ENCODE results near the gene DIS3L2.
"Not testable (repeated sequence)": the region's sequence is repeated elsewhere in the genome, so short reads cannot be mapped to it uniquely, and the experiment has no call there.

DIS3L2 gene

DNA sequence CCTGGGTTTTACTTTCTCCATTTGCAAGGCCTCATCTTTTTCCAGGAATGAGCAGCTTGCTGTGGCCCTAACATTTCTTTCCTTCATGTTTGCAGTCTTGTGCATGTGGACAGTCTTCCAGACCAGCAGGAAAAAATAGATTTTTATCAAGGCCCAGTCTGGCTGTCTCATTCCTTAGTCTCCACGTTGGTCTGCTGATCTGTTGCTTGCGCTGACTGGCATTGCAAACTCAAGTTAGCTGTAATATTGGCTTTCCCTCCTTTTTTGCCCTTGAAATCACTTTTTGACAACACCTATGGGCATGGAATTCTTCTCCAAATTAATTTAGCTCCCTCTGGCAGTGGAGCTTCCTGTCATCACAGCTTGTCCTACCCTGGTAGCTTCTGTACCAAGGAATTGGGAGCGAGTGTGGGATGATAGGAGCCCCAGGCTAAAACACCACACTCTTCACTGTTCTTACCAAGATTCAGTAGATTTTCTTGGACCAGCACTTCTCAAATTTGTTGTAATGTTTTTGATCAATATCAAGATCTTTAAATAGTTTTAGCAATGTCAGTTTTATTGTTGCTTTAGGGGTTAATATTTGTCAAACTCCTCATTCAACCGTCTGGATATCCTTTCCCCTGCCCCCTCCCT, 48.2 kb downstream of the DIS3L2 start:
- DNase-seq (ENCODE audit: low read depth in 3 of 3) = no peak

DNA sequence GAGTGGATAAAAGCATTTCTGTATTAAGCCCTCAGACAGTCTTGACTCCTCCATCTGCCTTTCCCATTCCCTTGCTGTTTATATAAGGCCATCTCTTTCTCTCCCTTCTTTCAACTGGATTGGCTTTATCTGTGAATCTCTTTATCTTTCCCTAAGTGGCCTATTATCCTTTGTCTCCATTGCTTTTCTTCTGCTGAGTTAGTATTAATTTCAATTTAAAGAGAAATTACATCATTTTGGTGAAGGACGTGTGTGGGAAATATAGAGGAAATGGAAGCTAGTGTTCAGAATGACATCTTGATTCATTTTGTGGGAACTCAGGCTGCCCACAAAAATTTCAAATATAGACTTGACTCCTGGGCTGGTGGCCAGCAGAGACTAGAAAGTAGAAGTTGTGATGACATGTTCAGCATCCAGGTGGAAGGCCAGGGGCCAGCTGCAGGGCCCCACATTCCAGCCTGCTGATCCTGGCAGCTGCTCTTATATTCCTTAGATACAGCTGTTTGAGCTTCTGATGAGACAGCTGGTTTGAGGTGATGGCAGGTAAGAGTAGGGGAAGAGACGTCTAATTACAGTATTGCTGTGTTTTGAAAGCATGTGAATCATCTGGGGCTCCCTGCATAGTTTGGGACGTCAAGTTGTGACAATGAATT, 52.3 kb downstream of the DIS3L2 start:
- no peak for DNase-seq (ENCODE audit: low read depth in 3 of 3)

- no peak for DNase-seq (ENCODE audit: low read depth in 3 of 3)
Measured at GRCh38 chr2:232014681-232015080, 53.2 kb downstream of the DIS3L2 start.

GRCh38 chr2:232018181-232018580, 56.7 kb downstream of the DIS3L2 start:
- no peak for DNase-seq (ENCODE audit: low read depth in 3 of 3)

DNA sequence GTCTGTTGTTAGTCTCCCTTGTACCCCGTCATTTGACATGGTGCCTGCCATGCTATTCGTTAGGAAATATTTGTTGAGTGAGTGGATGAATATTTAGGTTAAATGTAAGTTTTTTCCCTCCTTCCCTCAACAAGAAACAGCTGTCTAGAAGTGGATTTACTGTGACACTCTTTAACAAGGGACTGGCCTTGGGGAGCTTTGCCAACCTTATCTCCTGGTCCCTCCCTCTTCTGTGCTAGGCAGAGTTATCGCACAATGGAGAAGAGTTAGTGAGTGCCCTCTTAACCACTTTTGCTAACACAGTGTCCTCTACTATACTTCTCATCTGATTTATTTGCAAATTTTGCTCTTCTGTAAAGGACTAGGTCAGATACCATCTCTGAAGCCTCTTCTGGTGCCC, 61.2 kb downstream of the DIS3L2 start:
- DNase-seq (ENCODE audit: low read depth in 3 of 3) = no peak

DNA sequence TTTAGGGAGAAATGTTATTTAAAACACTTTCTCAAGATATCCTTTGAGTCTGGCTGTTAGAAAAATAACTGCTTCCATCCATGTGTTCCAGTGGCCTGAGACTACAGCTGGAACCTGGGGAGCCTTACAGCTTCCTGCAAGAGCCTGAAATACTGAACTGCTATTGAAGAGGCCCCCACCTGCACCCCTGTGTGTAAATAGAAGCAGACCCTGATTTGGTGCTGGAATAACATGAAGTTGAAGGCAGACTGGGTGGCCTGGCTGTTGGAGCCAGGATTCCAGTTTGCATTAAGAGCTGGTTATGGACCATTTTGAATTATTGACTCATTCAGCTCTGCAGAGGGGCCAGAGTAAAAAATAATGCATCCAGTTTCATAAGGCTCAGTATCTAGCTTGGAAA, 61.9 kb downstream of the DIS3L2 start:
- no peak for DNase-seq (ENCODE audit: low read depth in 3 of 3)

GRCh38 chr2:232024457-232024856, 62.9 kb downstream of the DIS3L2 start:
- no peak for DNase-seq (ENCODE audit: low read depth in 3 of 3)

- no peak for DNase-seq (ENCODE audit: low read depth in 3 of 3)
Measured at GRCh38 chr2:232026910-232027309, 65.4 kb downstream of the DIS3L2 start.

DNA sequence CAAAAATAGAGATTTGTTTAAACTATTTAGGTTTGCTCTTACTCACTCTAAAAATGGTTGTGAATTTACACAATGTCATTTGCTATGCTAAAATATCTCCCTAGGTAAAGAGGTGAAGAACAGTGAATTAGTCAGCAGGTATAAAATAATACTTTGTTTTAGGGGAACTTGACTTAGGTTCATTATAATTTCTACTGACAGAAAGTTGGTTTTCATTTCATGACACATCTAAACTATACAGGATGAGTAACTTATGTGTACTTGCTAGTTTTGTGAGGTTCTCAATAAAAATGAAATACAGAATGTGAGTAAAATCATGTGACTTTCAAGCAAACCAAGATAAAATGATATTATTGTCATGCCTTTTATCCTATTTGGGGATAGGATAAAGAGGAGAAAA, 66.0 kb downstream of the DIS3L2 start:
- no peak for DNase-seq (ENCODE audit: low read depth in 3 of 3)

DNA sequence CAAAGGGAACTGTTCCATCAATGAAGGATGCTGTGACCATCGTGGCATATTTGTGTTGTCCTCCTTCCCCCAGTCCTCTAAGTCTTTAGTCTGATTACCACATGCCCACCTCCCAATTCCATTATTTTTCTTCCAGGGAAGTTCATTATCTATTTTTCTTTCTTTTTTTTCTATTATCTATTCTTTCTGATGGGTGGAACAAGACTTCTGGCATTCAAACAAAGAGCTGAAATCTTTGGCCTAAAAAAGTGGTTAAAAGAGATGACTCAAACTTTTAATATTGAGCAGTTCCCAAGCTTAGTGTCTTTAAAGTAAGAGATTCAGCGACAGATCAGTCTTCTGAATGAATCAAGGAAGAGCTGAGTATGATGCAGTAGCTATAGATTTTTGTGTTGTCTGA, 66.6 kb downstream of the DIS3L2 start:
- no peak for DNase-seq (ENCODE audit: low read depth in 3 of 3)

- DNase-seq (ENCODE audit: low read depth in 3 of 3) = no peak
Measured at GRCh38 chr2:232028631-232029030, 67.1 kb downstream of the DIS3L2 start.

GRCh38 chr2:232029346-232029745, 67.8 kb downstream of the DIS3L2 start:
- DNase-seq (ENCODE audit: low read depth in 3 of 3) = no peak

DNA sequence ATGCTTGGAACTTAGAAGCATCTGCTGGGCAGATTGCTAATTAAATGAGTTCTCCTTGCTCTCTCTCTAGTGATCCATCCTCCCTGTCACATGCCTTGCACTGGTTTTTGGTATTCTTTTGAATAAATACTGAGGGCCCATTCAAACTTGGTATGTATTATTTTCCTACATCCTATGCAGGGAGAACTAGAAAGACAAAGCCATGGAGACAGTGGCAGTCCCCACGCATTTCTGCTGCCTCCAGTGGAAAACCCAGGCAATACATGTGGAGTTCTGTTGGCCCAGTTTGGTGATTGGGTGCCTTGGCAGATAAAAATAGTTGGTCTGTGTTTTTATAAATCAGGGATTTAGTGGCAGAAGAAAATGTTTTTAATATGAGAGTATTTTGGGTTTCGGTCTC, 68.7 kb downstream of the DIS3L2 start:
- no peak for DNase-seq (ENCODE audit: low read depth in 3 of 3)

- DNase-seq (ENCODE audit: low read depth in 3 of 3) = not testable (repeated sequence)
Measured at GRCh38 chr2:232035292-232035691, 73.8 kb downstream of the DIS3L2 start.

DNA sequence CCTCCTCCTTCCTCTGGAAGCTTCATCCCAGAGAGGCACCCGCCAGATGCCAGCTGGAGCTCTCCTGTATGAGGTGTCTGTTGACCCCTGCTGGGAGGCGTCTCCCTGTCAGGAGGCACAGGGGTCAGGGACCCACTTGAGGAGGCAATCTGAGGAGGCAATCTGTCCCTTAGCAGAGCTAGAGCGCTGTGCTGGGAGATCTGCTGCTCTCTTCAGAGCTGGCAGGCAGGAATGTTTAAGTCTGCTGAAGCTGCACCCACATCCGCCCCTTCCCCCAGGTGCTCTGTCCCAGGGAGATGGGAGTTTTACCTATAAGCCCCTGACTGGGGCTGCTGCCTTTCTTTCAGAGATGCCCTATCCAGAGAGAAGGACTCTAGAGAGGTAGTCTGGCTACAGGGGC, 75.4 kb downstream of the DIS3L2 start:
- not testable (repeated sequence) for DNase-seq (ENCODE audit: low read depth in 3 of 3)

DNA sequence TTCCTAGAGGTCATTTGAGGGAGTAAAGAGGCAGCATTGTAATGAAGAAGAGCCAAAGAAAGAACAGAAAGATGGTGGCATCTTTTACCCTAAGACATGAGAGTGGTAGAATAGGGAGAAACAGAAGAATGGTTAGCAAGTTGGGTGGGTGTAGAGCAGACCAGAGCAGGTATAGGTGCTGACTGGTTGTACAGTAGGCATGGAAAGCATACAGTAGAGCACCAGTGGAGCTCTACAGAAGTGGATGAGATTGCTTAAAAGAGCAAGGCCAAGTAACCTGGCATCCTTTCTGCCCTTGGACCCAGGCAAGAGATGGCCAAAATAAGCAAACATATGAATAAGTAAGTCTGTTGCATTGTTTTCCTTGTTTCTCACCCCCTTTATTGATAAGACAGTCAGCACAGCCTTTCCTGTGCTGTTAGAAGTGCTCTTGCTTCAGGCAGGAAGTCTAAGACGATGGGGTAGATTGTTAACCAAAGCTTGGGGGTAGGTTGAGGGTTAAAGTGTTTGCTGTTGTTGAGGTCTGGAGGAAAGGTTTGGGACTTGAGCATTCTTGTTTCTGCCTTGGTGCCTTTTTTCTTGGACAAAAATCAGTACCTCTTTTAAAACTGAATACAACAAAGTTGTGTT, 76.9 kb downstream of the DIS3L2 start:
- DNase-seq (ENCODE audit: low read depth in 3 of 3) = no peak

DNA sequence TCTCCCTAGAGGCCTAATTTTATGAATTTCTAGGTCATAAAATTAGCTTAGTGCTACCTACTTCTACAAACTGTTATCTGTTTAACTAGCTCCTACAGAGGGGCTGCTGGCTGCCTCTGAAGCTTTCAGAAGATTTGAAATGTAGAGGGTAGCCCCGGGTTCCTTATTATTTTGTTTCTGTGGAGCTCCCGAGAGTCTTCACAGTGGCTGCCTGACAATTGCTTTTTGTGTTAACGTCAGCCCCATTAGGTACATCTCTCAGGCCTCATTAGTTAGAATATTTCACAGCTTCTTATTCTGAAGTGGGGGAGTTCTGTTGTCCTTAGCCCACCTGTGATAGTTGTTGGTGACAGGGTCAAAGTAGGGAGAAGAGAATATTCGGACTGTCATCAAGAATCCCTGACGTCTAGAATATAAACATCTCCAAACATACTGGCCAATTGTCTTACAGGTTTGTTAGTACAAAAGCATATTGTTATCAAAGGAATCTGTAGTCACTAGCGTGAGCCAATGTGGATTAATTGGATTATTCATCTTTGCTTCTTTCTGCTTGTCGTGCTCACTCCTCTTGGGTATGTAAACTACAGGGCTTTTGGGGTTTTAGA, 77.5 kb downstream of the DIS3L2 start:
- DNase-seq (ENCODE audit: low read depth in 3 of 3) = no peak

DNA sequence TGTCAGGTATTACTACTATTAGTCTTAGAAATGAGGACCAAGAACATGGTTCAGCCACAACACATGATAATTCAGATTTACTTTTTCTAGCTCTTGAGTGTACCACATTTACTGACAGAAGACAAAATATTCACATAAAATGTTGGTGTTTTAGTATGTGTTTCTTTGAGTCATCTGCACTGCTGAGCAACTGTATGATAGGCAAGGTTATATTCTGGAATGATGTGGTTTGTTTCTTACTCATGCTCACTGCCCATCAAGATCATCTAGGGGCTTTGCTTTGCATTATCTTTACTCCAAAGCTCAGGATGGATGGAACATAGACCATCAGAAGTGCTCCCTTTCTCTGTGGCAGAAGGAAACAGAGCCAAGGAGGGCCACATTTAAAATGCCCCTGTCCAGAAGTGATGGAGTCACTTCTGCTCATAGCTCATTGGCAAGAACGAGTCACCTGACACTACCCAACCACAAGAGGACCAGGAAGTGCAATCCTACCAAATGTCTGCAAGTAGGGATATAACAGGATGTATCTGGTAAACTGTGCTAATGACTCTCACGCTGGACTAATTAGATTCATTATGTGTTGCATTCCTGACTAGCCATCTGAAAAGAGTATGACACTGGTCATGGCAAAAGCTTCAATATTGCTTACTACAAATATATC, 81.5 kb downstream of the DIS3L2 start:
- DNase-seq (ENCODE audit: low read depth in 3 of 3) = no peak

DNA sequence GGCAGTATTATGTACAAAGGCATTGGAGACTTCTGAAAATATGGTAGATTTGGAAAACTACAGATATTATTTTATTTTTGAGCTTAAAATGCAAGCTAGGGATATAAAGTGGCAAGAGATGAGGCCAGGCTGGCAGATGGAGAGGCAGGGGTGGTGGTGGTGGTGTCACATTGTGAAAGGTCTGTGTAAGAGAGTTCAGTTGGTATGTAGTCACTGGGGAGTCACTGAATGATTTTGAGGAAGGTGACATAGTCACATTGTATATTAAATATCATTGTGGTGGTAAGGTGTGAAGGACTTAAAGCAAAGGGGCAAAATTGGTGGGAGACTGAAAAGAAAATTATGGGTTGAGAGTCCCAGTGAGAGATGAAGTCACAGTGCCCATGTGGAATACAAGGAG, 82.5 kb downstream of the DIS3L2 start:
- no peak for DNase-seq (ENCODE audit: low read depth in 3 of 3)

DNA sequence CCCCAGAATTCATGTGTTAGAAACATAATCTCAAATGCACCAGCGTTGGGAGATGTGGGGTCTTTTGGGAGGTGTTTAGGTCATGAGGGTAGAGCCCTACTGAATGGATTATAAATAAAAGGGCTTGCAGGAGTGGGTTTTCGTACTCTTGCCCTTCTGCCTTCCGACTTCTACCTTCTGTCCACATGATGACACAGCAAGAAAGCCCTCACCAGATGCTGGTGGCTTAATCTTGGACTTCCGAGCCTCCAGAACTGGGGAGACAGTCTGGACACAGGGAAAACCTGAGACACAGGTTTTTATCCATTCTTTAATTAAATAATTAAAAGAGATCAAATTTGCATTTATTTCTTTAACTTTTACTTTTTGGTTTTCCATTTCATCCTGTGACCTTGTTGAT, 87.8 kb downstream of the DIS3L2 start:
- no peak for DNase-seq (ENCODE audit: low read depth in 3 of 3)

DNA sequence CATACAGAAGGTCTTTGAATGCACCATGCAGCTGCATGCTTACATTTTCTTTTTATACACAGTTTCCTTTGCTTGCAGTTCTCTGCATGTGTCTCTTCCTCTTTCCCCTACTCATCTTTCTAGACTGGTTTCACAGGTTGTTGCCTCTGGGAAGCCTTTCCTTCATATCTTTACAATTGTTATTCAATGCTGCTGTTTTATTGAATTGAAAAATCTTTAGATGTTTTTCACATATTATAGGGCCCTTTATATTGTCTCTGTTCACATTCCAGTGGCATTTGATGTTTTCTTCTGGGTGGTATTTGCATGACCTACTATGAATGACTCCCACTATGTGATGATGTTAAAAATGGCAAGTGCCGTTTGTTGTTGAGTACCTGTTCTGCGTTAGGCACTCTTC, 91.1 kb downstream of the DIS3L2 start:
- DNase-seq (ENCODE audit: low read depth in 3 of 3) = no peak

DNA sequence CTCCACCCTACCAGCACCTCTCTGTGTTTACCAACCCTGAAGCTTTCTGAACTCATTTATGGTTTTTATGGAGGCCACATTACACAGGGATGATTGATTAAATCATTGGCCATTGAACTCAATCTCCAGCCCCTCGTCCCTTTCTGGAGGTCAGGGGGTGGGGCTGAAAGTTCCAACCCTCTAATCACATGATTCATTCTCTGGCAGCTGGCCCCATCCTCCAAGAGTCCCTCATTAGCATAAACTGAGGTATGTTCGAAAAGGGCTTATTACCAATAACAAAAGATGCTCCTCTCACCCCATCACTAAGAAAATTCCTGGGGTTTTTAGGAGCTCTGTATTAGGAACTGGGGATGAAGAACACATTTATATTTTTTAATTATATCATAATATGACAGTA, 92.3 kb downstream of the DIS3L2 start:
- DNase-seq (ENCODE audit: low read depth in 3 of 3) = no peak
